ENCODE results near the gene PLD3.

PLD3 gene

GRCh38 chr19:40416918-40417642, 68.6 kb downstream of the PLD3 start:
- no peak for DNase-seq

- no peak for DNase-seq
Measured at GRCh38 chr19:40417643-40417981, 69.1 kb downstream of the PLD3 start.

- DNase-seq: no peak
Measured at GRCh38 chr19:40418040-40418439, 69.5 kb downstream of the PLD3 start.

GRCh38 chr19:40419066-40419612, 70.6 kb downstream of the PLD3 start:
- peak; percentile 87 for DNase-seq

- DNase-seq: no peak
Measured at GRCh38 chr19:40419780-40420179, 71.3 kb downstream of the PLD3 start.

- DNase-seq: no peak
Measured at GRCh38 chr19:40420451-40420765, 71.9 kb downstream of the PLD3 start.

- DNase-seq: peak; percentile 91
Measured at GRCh38 chr19:40420766-40421765, 72.6 kb downstream of the PLD3 start.

- no peak for DNase-seq
Measured at GRCh38 chr19:40421993-40422747, 73.7 kb downstream of the PLD3 start.

GRCh38 chr19:40422748-40423566, 74.5 kb downstream of the PLD3 start:
- no peak for DNase-seq

- no peak for DNase-seq
Measured at GRCh38 chr19:40423938-40424337, 75.4 kb downstream of the PLD3 start.

GRCh38 chr19:40424637-40425449, 76.3 kb downstream of the PLD3 start:
- no peak for DNase-seq

- DNase-seq: peak; percentile 100
Measured at GRCh38 chr19:40425450-40426287, 77.2 kb downstream of the PLD3 start, which contains the start of gene SERTAD1. Gene SERTAD1 (minus strand): TSS chr19:40425992. CDS start chr19:40423546, 2,446 bp downstream.
